Brain pericyte (primary cell): ENCODE measurements around the gene MYOM1.

ENCODE experiments used
- DNase-seq: peaks from one replicate; pipeline ENCODE4 v3.0.0-alpha.2; 2012; ENCODE audit warnings: low read depth, low spot score

The MYOM1 gene

DNA sequence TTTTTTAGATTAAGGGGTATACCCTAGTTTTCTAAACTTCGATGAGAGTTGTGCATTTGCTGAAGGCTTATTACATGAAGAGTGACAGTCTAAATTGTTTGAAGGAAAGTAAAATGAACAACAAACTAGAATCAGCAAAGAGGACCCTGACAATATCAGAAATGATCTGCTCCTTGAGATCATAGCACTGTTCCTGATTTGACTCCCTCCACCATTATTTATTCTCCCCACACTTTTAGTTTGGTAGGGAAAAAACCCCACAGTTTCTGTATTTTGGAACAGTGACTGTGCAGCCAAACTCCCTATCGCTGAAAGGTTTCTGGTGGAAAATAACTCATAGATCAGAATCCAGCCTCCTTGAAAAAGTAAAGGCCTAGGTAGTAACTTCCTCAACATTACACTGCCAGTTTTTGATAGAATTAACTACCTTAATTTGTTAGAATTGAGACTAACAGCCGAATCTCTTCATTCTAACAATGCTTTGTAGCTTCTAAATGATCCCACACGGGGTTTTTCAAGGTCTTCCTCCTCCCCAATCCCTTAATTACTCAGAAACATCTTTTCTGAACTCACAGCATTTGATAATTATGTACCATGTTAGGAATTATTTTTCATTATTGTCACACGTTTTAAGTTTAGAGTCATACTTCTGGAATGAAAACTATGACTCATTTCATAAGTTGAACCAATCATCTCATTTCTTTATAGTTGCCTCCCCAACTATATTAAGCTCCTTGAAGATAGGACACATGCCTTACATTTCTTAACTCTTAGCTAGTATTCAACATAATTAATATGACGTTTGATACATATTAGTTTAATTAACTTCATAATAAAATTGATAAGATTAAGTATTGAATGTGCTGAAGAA is 30.7 kb upstream of the MYOM1 start:
- DNase-seq: no peak

DNA sequence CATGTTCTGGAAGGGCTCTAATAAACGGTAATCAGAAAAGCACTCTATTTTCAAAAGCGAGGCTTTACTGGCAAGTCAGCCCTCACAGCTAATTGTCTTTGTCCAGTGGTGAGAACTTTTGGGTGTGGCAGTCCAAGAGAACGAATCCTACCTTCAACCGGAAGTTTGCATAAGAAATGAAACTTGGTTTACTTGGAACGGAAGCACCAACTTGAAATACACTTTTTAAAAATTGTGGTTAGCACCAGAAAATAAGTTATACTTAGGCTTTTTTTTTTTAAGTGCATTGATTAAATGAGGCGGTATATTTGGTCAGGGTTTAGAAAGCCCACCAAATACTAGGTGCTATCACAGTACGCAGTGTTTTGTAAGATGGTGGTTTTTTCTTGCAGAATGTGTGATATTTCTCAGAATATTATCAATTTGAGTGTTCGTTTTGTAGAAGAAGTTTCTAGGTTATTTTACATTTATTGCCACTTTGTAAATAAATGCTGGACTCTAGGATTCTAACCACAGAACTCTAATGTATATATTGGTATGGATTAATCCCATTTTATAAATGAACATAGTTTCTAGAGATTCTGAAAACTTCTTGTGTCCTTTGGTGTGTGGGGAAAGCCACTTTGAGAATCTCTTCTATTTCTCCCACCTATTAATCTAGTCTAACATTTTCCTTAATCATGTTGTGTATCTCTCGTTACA is 29.0 kb upstream of the MYOM1 start:
- no peak for DNase-seq

DNA sequence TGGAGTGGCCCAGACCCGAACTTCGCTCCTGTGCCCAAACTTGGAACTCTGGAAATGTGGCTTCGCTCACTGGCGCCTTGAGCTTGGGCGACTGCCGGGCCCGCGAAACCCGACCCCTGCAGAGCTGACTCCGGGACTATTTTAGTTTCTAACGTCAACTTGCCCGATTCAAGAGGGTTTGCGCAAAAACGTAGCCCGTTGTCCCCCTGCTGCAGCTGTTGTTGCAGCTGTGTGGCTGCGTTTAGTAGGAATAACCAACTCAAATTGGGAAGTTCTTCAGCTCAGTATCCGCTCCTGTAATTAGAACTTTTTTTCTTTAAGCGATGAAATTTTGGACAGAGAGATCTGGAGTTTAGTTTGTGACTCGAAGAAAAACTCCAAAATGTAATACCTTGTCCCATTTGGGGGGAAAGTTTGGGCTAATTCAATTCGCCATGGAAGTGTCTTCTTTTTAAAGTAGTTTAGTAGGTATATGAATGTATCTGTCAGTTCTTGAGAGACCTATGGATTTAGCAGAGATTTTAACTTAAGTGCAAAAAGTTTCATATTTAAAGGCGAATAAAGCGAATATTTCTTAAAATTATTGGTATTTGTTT is 28.4 kb upstream of the MYOM1 start:
- DNase-seq: no peak

DNA sequence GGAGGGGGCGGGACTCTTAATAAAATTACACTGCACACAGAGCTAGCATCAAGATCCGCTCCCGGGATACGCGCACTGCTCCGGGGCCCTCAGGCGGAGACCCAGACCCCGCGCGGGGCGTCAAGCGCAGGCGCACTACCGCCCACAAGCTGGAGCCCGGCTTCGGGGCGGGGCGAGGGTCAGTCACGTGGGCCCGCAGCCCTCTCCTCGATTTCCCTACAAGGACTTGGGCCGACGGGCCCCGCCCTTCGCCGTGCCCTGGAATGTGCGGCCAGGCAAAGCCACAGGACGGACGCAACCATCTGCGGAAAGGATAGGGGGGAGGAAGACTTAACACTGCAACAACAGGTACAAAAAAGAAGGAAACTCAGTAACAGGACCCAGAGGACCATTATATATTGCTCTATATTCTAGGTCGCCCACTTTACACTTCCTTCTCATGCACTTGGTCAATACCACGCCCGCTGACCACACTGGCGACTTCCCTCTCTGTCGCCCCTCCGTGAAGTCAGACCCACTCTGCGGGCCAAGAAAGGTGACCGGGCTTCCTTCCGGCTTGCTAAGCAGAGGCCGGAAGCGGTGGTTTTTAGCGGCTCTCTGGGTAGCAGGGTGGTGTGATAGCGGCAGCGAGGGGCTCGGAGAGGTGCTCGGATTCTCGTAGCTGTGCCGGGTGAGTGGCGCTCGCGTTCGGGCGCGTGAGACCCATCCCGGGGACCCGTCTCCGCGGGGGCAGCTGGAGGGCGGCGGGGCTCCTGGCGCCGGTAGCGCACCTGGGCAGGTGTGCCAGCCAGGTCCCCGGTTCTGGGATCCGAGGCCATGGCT is 27.7 kb upstream of the MYOM1 start, which contains the start of gene MYL12A:
TSS of gene MYL12A (plus strand) at position 562 of the 822 bp plus-strand sequence. CDS start 5,447 bp downstream, outside the sequence.
- DNase-seq: peak; percentile 98

DNA sequence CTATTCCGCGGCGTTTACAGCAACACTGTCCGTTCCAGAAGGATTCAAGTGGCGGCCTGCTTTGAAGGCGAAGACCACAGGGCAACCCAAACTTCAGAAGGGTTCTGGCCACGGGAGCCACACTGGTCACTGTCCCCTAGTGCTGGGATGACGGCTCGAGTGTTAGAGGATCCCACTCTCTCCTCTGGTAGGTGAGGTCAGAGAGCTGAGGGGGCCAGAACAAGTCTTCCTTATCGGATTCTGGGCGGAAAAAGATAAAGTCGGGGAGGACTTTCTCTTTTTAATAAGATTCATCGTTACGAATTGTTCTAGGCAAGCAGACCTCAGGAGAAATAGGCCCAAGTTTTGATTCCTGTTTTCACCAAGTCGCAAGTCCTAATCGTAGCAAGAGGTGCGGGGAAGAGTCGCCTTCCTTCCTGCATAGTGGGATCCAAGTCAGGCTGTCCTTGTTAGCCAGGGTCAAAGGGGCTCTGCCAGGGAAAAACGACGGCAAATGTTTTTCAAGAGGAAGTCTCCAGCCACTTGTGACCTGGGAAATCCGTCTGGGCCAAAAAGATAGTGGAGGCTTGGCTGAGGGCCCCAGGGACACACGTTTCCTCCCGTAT is 27.0 kb upstream of the MYOM1 start:
- no peak for DNase-seq

DNA sequence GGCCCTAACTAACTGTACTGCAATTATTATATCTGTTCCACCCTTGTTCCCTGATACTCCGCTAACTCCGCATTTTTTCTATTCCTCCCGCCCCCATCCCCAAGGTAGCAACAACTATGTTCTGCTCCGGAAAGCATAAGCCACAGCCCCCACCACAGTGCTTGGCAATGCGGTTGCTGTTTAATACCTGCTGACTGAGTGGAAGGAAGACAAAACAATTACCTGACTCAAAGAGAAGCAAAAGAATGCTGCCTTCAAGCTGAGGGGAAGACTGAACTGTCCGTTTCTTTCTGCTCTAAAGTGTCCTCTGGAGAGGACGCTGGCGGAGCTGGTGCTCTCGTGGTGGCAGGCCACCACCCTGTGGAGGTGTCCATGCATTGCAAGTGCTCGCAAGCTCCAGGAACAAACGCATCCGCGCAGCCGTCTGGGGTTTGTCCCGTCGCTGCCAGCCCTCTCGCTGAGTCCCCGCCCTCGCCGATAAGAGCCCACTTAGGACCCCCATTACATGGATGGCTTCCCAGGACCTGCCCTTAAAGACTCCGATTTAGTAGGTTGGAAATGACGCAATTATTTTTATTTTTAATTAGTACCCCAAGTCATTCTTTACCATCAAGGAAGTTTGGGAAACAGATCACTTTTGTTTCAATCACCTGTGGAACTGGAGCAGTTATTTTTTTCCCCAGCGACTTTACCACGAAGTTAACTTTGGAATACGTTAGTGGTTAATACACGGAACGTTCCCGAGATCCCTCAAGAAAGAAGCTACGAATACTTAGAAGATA is 26.3 kb upstream of the MYOM1 start:
- peak; percentile 54 for DNase-seq

DNA sequence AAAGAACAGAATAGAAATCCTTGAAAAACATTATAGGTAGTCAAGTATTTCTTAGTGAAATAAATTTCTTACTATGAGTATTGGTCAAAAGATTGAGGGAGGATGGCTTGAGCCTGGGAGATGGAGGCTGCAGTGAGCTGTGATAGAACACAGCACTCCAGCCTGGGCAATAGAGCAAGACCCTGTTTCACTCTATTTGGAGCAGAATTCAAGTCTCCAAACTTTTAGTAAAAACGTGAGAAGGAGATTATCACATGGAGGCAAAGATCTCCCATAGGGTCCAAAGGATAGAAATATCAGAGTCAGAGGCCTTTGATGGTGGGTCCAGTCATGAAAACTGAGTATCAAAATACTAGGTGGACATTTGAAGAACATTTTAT is 25.4 kb upstream of the MYOM1 start:
- DNase-seq: no peak

DNA sequence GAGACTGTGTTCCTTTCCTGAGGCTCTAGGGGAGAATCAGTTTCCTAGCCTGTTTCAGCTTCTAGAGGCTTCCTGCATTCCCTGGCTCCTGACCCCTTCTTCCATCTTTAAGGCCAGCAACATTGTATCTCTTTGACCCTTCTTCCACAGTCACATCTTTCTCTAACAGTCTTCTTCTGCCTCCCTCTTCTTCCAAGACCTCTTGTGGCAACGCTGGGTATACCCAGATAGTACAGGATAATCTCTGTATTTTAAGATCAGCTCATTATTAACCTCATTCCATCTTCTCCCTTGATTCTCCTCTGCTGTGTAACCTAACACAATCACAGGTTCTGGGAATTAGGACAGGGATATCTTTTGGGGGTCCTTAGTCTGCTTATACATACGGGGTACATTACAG is 19.0 kb upstream of the MYOM1 start:
- no peak for DNase-seq

DNA sequence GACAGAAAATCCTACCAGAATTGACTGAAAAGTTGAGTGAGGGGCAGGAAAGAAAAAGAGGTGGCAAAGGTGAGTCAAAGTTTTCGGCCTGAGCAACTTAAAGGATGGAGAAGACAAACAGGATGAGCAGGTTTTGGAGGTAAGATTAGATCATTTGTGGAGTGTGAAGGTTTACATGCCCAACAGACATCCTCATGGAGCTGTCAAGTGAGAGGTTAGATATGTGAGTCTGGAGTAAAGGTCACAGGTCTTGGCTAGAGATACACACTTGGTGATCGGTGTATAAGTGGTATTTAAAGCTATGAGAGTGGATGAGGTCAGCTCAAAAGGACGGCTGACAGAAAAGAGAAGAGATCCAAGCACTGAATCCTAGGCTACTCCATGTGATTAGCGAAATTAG is 16.7 kb upstream of the MYOM1 start:
- no peak for DNase-seq

DNA sequence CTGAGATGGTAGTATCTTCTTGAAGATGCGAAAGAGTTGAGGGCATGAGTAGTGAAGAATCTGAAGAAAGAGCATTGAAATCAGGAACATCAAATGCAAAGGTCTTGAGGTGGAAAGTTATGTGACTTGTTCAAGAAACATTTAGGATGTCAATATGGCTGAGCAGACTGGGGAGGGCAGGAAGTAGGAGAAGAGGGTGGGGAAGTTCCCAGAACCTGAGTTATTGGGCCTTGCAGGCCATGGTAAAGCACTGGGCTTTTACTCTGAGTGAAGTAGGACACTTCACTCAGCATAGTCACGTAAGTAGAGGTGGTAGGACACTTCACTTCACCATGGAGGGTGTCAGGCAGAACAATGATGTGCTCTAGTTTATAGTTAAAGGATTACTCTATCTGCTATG is 16.1 kb upstream of the MYOM1 start:
- DNase-seq: no peak

DNA sequence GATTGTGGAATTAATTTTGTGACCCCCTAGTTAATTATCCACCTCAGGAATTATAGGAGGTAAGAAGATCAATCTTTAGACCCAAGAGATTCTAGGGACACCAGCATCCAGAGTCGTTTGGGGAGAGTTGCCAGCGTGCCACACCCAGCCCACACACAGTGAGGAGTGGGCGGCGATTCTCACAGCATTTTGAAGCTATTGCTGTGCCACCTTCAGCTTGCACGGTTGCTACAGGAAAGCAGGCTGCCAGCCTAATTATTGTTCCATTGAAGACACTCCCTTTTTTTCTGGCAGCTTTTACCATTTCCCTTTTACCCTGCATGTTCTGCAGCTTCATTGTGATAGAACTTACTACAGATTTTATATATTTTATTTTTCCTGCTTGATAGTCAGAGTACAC is 14.7 kb upstream of the MYOM1 start:
- no peak for DNase-seq

DNA sequence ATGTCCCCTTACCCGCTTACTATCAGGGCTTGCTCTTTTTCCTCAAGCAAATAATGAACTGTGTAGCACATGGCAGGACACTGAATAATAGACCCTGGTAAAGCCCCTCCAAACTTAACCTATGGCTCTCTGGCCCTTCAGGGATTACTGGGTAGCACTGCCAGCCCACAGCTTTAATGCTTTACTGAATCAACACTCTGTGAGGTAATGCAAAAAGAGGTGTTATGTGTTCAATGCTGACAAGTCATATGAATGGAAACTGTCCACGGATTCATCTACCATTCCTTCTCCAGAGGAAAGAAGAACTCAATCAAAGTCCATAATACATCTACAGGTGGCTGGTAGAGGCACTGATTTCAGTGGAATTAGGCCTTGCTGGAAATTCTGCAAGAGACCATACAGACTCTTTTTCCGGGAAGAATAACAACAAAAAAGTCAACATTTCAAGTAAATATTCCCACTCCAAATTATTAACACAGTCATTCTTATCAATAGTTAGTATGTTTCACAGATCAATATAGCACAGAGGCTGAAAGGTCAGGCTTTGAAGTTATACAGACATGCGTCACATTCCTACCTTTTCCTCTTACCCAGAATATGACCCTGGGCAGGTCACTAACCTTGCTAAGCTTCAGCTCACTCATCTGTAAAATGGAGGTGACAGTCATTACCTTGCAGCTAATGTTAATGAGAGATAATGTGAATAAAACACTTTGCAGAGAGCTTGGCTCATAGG is 13.8 kb upstream of the MYOM1 start:
- no peak for DNase-seq

DNA sequence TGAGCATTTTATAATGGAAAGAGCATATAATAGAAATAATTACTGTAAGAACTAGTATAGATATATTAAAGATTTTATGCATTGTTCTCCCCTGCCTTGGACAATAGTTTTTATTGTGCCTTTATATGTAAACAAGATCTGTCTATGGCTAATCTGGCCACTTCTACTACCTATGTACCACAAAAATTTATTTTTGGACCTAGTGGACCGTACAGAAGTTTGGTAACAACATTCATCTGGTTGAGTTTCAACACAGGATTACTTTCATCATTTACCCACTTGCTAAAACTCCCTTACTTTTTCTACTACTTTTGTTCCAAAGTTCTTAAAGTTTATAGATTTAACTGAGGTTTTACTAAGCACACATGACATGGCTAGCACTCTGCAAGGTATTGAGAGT is 13.2 kb upstream of the MYOM1 start:
- DNase-seq: no peak

DNA sequence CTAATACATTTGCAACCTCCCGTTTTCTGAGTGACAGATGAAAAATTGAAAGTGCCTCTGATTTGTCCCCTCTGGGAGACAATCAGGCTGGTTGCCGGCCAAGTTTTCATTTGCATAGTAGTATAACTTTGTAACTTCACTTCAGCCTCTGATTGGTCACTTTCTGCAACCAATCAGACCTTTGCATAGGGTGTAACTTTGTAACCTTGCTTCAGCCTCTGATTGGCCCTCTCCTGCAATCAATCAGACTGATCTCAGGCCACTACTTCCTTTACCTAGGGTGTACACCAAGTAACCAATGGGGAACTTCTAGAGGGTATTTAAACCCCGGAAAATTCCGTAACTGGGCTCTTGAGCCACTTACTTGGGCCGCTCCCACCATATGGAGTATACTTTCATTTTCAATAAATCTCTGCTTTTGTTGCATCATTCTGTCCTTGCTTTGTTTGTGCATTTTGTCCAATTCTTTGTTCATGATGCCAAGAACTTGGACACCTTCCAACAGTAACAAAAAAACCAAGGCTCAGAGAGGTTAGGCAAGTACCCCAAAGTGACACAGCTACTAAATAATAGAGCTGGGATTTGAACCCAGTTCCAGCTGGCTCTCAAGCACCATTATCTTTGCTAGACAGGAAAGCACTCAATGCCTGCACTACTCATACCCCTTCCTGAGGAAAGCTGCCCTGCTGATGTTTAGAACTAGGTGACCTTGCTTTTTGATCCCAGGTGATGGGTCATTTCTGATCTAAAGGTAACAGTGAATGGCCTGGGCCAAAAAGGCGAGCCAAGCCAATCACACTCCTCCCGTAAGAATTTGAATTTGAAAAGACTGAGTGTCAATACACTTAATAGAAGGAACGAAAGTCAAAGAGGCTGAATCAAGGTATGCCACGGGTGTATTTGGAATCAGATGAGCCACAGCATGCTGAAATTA is 10.9 kb upstream of the MYOM1 start:
- no peak for DNase-seq

DNA sequence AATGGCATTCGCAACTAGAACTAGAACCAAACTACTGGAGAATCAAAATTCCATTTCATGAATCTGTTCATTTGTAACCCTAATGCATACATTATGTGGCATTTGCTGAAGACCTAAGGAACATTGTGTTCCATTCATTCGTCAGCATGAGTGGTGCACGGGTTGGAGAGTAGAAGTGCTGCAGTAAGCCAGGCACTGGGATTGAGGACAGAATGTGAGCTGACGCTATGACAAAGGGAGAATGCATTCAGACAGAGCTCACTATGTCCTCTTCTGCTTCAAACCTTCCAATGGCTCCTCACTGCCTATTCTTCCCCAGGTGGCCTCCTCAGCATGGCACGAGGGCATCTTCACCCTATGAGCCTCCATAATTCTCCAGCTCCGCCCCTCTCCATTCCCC is 6.3 kb upstream of the MYOM1 start:
- no peak for DNase-seq

DNA sequence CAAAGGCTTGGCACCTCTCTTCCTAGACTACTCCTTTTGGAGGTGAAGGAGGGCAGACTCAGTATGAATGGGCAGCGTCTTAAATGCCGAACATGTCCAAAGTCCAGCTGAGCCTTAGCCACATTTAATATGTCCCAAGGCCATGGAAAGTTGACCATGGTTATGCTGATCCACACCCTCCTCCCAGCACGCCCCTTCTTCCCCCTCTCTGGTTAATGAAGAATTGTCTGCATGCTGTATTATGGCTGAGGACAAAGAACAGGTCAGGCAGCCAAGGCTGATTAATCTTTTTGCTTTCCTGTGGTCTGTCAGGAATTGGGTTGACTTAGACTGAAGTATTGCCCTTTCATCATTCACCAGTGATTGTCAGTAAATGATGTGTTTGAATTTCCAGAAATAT is 5.8 kb upstream of the MYOM1 start:
- no peak for DNase-seq

DNA sequence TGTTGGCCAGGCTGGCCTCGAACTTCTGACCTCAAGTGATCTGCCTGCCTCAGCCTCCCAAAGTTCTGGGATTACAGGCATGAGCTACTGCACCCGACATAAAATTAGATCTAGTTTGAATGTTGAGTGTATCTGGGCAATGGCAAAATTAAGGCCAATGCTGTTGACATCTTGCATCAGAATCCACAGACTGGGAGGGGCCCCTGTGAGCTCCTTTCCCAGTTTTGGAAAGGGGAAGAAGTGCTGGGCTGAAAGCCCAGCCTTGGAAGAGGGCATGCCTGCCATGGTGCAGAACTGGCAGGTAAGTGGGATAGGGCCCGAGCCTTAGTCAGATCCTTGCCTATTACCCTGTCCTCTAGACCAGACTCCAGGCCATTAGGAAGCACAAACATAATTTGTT is 4.5 kb upstream of the MYOM1 start:
- no peak for DNase-seq

DNA sequence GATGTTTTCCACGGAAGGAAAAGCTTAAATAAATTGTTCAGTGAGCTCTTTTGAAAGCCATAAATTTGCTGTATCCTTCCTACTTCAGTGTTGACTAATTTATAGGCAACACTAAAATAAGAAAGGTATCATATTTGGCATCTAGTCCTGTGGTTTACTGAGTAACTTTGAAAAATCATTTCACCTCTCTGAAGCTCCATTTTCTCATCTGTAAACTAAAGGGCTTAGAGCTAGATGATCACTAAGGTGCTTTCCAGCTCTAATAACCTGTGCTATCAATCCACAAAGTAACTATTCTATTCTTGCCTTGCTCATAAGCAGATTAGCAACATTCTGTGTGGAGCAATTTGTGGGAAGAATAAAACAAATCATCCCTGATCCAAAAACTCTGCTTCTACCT is 3.6 kb upstream of the MYOM1 start:
- DNase-seq: no peak

DNA sequence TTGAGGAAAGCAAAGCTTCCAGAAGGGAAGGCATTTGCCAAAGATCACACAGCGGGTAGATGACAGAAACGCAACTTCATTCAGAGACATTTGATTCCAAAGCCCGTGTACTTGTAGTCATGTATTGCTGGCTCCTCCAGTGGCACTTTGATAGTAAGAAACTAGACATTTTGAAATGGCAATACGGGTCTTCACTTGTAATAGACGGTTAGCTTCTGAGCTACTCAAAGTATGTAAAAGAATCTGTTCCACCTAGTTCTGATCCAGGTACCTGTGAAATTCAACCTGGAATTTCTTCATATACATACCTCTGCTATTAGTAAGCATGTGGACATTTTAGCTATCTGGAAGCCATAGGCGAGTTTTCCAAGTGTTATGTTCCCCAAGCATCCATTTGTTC is 1.7 kb upstream of the MYOM1 start:
- no peak for DNase-seq
